HL-60 (cell line): ENCODE measurements around the gene QRFPR.

ENCODE experiments used
- GABPA ChIP-seq: IDR thresholded peaks from 2 replicates; pipeline ENCODE4 v1.6.1; 2012; ENCODE audit warnings: low read depth
- POLR2AphosphoS5 ChIP-seq: IDR thresholded peaks from 2 replicates; pipeline ENCODE4 v1.6.1; 2012; ENCODE audit warnings: low read depth
- SPI1 ChIP-seq: IDR thresholded peaks from 2 replicates; pipeline ENCODE4 v1.6.1; 2012; ENCODE audit warnings: low read depth, mild to moderate bottlenecking, borderline replicate concordance
- TF ChIP-seq, protein P1 (sequence below): IDR thresholded peaks from one replicate; pipeline ENCODE4 v1.5.1; 2011; ENCODE audit warnings: low read length, control low read depth, inconsistent platforms; ENCODE audit not compliant: insufficient read depth
- TF ChIP-seq, protein P2 (sequence below): IDR thresholded peaks from 2 replicates; pipeline ENCODE4 v1.6.1; 2012; ENCODE audit warnings: low read depth; ENCODE audit not compliant: insufficient replicate concordance

DNA sequence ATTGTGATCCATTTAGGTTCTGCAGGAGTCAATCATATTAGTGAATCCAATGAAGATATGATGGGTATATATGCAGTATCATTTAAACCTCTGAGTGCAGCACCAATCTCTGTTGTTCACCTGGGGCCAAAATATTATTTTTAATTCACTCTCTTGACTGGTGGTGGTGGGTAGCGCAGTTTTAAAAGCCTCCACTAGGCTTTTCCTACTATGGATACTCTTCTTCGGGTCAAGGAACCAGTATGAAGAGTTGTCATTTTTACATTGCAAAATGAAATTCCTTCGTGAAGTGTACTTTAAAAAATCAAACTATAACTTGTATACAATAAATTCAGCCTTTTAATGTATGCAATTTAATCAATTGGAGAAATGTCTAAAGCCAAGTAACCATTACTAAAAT, 56.5 kb downstream of the QRFPR start:
- TF ChIP-seq, protein P1, sequence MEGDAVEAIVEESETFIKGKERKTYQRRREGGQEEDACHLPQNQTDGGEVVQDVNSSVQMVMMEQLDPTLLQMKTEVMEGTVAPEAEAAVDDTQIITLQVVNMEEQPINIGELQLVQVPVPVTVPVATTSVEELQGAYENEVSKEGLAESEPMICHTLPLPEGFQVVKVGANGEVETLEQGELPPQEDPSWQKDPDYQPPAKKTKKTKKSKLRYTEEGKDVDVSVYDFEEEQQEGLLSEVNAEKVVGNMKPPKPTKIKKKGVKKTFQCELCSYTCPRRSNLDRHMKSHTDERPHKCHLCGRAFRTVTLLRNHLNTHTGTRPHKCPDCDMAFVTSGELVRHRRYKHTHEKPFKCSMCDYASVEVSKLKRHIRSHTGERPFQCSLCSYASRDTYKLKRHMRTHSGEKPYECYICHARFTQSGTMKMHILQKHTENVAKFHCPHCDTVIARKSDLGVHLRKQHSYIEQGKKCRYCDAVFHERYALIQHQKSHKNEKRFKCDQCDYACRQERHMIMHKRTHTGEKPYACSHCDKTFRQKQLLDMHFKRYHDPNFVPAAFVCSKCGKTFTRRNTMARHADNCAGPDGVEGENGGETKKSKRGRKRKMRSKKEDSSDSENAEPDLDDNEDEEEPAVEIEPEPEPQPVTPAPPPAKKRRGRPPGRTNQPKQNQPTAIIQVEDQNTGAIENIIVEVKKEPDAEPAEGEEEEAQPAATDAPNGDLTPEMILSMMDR, result no peak
- TF ChIP-seq POLR2AphosphoS5 (no peak), GABPA (no peak), SPI1 (no peak)
- TF ChIP-seq, protein P2, sequence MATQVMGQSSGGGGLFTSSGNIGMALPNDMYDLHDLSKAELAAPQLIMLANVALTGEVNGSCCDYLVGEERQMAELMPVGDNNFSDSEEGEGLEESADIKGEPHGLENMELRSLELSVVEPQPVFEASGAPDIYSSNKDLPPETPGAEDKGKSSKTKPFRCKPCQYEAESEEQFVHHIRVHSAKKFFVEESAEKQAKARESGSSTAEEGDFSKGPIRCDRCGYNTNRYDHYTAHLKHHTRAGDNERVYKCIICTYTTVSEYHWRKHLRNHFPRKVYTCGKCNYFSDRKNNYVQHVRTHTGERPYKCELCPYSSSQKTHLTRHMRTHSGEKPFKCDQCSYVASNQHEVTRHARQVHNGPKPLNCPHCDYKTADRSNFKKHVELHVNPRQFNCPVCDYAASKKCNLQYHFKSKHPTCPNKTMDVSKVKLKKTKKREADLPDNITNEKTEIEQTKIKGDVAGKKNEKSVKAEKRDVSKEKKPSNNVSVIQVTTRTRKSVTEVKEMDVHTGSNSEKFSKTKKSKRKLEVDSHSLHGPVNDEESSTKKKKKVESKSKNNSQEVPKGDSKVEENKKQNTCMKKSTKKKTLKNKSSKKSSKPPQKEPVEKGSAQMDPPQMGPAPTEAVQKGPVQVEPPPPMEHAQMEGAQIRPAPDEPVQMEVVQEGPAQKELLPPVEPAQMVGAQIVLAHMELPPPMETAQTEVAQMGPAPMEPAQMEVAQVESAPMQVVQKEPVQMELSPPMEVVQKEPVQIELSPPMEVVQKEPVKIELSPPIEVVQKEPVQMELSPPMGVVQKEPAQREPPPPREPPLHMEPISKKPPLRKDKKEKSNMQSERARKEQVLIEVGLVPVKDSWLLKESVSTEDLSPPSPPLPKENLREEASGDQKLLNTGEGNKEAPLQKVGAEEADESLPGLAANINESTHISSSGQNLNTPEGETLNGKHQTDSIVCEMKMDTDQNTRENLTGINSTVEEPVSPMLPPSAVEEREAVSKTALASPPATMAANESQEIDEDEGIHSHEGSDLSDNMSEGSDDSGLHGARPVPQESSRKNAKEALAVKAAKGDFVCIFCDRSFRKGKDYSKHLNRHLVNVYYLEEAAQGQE, result no peak
